ENCODE measurements around the gene CEL.

Gene CEL

DNA sequence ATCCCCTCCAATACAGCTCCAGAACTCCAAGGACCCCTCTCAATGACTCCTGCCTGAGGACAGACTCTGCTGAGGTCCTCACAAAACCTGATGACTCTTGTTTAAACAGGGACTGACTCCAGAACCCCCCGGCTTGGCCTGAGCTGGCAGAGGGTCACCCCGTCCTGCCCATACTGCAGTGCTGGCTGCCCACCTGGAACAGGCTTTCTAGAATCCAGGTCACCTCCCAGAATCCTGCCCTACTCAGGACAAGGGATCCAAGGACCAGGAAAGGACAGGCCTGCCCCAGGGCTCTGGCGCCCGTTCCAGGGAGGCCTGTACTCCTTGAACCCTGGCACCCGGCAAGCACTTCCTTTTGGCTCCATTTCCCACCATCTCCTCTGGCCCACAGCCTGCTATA is 37.1 kb downstream of the CEL start:
- H3K27me3 ChIP-seq (ENCODE audit: insufficient read depth, poor library complexity, severe bottlenecking): no peaks in the 10 kb centered on the region
- H3K36me3 ChIP-seq (ENCODE audit: low read depth): peaks cover 58% of the 10 kb centered on the region
- no peaks in the 10 kb centered on the region for H3K4me1 ChIP-seq (ENCODE audit: insufficient read depth, poor library complexity, severe bottlenecking)
- H3K4me3 ChIP-seq (ENCODE audit: severe bottlenecking): no peak overlapping the region
- H3K27ac ChIP-seq (ENCODE audit: poor library complexity, severe bottlenecking): no peak overlapping the region
- TF ChIP-seq, protein P1, sequence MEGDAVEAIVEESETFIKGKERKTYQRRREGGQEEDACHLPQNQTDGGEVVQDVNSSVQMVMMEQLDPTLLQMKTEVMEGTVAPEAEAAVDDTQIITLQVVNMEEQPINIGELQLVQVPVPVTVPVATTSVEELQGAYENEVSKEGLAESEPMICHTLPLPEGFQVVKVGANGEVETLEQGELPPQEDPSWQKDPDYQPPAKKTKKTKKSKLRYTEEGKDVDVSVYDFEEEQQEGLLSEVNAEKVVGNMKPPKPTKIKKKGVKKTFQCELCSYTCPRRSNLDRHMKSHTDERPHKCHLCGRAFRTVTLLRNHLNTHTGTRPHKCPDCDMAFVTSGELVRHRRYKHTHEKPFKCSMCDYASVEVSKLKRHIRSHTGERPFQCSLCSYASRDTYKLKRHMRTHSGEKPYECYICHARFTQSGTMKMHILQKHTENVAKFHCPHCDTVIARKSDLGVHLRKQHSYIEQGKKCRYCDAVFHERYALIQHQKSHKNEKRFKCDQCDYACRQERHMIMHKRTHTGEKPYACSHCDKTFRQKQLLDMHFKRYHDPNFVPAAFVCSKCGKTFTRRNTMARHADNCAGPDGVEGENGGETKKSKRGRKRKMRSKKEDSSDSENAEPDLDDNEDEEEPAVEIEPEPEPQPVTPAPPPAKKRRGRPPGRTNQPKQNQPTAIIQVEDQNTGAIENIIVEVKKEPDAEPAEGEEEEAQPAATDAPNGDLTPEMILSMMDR (IDR thresholded peaks at IDR 0.05; ENCODE audit: poor library complexity, severe bottlenecking): no peak
- ATAC-seq (ENCODE audit: low read depth) (no peak), DNase-seq (ENCODE audit: low spot score) (peak; percentile 34)
- H3K9me3 ChIP-seq (ENCODE audit: severe bottlenecking): peaks cover 13% of the 10 kb centered on the region

DNA sequence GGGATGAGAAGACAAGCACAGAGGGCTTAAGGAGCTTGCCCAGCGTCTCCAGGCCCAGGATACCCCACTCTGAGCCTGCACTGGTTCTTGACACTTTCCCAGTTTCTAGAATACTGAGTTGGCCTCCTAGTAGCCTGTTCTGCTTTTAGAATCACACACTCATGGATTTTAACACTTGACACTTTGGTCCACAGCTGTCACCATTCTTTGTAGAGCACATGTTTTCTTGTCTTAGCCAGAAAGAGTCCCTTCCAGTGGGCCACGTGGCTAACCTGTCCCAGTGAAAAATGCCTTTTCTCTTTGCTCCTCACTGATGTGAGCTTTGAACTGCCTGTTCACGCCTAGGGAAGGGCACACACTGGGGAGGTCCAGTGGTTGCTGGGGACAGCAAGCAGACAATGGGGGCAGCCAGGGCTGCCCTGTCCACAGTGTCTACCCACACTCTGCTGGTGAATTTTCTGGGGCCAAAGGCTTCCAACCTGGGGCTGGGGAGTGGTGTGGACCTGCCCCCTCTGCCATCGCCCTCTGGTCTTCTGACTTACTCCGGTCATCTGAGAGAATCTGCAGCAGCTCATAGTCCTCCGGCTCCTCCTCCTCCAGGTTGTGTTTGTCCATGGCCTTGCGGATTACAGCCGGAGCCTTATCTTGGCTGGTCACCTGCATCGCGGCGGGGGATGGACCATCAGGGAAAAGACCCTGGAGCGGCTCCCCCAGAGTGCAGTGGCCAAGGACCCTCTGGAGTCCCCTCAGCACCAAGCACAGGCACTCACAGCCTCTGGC is 38.1 kb downstream of the CEL start:
- Histone ChIP-seq H3K4me3 (ENCODE audit: severe bottlenecking) (no peak overlapping the region), H3K36me3 (ENCODE audit: low read depth) (peaks cover 58% of the 10 kb centered on the region), H3K27me3 (ENCODE audit: insufficient read depth, poor library complexity, severe bottlenecking) (no peaks in the 10 kb centered on the region), H3K9me3 (ENCODE audit: severe bottlenecking) (peaks cover 13% of the 10 kb centered on the region), H3K27ac (ENCODE audit: poor library complexity, severe bottlenecking) (no peak overlapping the region), H3K4me1 (ENCODE audit: insufficient read depth, poor library complexity, severe bottlenecking) (no peaks in the 10 kb centered on the region)
- ATAC-seq (ENCODE audit: low read depth) (no peak), DNase-seq (ENCODE audit: low spot score) (peak; percentile 55)
- TF ChIP-seq, protein P1 (IDR thresholded peaks at IDR 0.05; ENCODE audit: poor library complexity, severe bottlenecking): no peak

DNA sequence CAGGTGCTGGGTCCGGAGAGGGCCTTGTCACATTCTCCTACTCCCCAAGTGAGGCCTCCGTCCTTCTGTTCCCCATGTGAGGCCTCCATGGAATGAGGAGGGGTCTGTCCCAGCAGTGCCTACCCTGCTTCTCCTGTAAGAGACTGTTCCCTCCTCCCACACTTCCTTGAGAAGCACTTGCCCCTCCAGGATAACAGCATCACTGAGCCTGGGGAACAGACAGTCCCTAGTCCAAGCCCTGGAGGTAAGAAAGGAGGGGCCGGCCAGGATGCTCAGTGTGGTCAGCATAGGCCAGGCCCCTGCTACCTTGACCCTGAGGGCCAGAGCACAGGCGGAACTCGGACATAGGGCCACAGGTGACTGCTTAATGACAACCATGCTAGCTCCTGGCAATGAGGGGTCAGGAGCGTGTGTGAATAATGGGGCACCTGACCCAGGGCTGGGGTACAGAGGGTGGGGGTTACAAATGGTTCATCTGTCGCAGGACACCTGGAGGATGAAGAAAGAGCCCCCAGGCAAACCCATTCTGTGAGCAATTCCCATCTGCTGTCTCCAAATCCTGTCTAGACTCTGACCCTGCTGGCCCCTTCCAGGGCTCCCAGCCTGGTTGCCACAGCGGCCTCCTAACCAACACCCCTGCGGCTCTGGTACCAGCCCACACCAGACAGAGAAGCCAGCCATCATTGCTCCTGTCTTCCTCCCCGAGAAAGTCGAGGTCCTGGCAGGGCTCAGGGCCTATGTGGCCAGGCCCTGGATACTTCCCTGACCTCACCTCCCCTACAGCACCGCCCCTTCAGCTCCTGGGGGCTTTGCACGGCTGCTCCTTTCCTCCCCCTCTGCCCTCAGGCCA is 39.0 kb downstream of the CEL start:
- Histone ChIP-seq H3K9me3 (ENCODE audit: severe bottlenecking) (peaks cover 13% of the 10 kb centered on the region), H3K27me3 (ENCODE audit: insufficient read depth, poor library complexity, severe bottlenecking) (no peaks in the 10 kb centered on the region), H3K4me1 (ENCODE audit: insufficient read depth, poor library complexity, severe bottlenecking) (no peaks in the 10 kb centered on the region), H3K4me3 (ENCODE audit: severe bottlenecking) (no peak overlapping the region), H3K36me3 (ENCODE audit: low read depth) (peaks cover 58% of the 10 kb centered on the region), H3K27ac (ENCODE audit: poor library complexity, severe bottlenecking) (no peak overlapping the region)
- TF ChIP-seq, protein P1 (IDR thresholded peaks at IDR 0.05; ENCODE audit: poor library complexity, severe bottlenecking): no peak
- DNase-seq (ENCODE audit: low spot score) (peak; percentile 31), ATAC-seq (ENCODE audit: low read depth) (no peak)

DNA sequence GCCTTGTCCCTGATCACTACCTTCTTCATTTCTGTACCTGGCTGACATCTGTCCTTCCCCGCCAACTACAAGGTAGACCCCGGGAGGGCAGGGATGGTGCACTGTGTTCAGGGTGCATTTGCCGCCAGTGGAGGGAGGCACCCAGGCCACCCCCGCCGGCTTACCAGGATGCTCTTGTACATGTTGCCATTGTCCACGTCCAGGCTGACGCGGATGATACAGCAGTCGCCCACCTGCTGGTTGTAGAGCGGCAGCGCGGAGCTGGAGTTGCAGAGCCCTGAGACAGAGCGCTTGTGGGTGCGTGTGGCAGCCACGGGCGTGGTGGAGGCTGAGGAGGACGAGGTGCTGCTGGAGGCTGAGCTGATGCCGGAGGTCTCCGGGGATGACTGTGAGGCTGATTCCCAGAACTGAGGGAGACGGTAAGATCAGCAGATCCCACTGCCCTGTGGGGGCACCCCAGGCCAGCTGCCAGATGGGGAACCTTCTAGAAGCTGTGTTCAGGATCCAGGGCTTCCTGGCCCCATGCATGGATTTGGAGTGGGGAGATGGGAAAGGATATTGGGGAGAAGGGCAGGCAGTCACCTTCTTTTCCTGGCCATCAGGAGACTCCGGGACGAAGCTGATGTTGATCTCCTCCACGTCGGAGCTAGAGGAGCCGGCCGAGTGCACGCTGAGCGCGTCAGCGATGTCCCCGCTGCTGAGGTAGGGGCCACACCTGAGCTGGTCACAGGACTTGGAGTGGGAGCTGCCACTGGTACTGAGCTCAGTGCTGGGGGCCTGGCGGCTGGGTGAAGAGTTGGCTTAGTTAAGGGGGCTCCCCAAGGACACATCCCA is 39.8 kb downstream of the CEL start:
- Histone ChIP-seq H3K4me1 (ENCODE audit: insufficient read depth, poor library complexity, severe bottlenecking) (no peaks in the 10 kb centered on the region), H3K9me3 (ENCODE audit: severe bottlenecking) (peaks cover 5% of the 10 kb centered on the region), H3K27ac (ENCODE audit: poor library complexity, severe bottlenecking) (no peak overlapping the region), H3K36me3 (ENCODE audit: low read depth) (peaks cover 64% of the 10 kb centered on the region), H3K4me3 (ENCODE audit: severe bottlenecking) (no peak overlapping the region), H3K27me3 (ENCODE audit: insufficient read depth, poor library complexity, severe bottlenecking) (no peaks in the 10 kb centered on the region)
- TF ChIP-seq, protein P1 (IDR thresholded peaks at IDR 0.05; ENCODE audit: poor library complexity, severe bottlenecking): no peak
- peak; percentile 55 for DNase-seq (ENCODE audit: low spot score)
- ATAC-seq (ENCODE audit: low read depth): no peak
